Anterior cingulate cortex (tissue), 58 donors: ENCODE measurements around the gene POLR2I.
A peak's percentile ranks its signal among the peaks of the same experiment; 100 is the strongest.

Source experiments
- DNase-seq, 58 donors: peaks; one replicate each; lab custom pipeline; 2025; lab: John Stamatoyannopoulos, UW

Gene POLR2I

GRCh38 chr19:36114721-36115452, at the start of gene POLR2I:
POLR2I (minus strand) TSS chr19:36114875; CDS start chr19:36114856, 19 bp downstream.
- DNase-seq: peak; percentile 93 to 100 (median 99)

GRCh38 chr19:36163813-36164212, 49.1 kb upstream of the POLR2I start:
- DNase-seq: no peak

- DNase-seq: no peak
Measured at GRCh38 chr19:36160821-36161596, 46.3 kb upstream of the POLR2I start.

GRCh38 chr19:36153126-36153525, 38.5 kb upstream of the POLR2I start:
- no peak for DNase-seq

- DNase-seq: peak in 14 of 58 donors; percentile 7 to 47 (median 19)
Measured at GRCh38 chr19:36152352-36153091, 37.8 kb upstream of the POLR2I start, which contains the start of gene COX7A1. COX7A1 (minus strand) TSS chr19:36152447; CDS start chr19:36152407, 40 bp downstream.

- no peak for DNase-seq
Measured at GRCh38 chr19:36152019-36152351, 37.3 kb upstream of the POLR2I start.

GRCh38 chr19:36151144-36152018, 36.7 kb upstream of the POLR2I start:
- DNase-seq: peak in 3 of 58 donors; percentile 3 to 24 (median 16)

- no peak for DNase-seq
Measured at GRCh38 chr19:36150586-36150985, 35.9 kb upstream of the POLR2I start.

GRCh38 chr19:36149673-36150406, 35.2 kb upstream of the POLR2I start:
- DNase-seq: no peak

GRCh38 chr19:36144624-36145023, 29.9 kb upstream of the POLR2I start:
- no peak for DNase-seq

- DNase-seq: no peak
Measured at GRCh38 chr19:36142496-36142895, 27.8 kb upstream of the POLR2I start.

GRCh38 chr19:36142046-36142445, 27.4 kb upstream of the POLR2I start:
- DNase-seq: no peak

- peak in 51 of 58 donors; percentile 13 to 79 (median 56) for DNase-seq
Measured at GRCh38 chr19:36141039-36141927, 26.6 kb upstream of the POLR2I start.

GRCh38 chr19:36140304-36141038, 25.8 kb upstream of the POLR2I start:
- DNase-seq: peak in 23 of 58 donors; percentile 15 to 65 (median 50)

GRCh38 chr19:36139473-36140303, 25.0 kb upstream of the POLR2I start, which contains the start of gene CAPNS1:
CAPNS1 (plus strand) TSS chr19:36140066; CDS start chr19:36141012, 946 bp downstream.
- DNase-seq: peak; percentile 78 to 99 (median 95)

GRCh38 chr19:36139120-36139472, 24.4 kb upstream of the POLR2I start:
- no peak for DNase-seq
